22Rv1 (cell line): ENCODE results near the gene CFL2.

ENCODE experiments used
- H3K27ac ChIP-seq: fragments of 450-650 bp; 2 replicates; pipeline ENCODE4 v1.5.1; 2017
- ZFX ChIP-seq: fragments of 450-650 bp; IDR thresholded peaks from 2 replicates; pipeline ENCODE4 v1.6.1; 2017; ENCODE audit warnings: antibody characterized with exemption, borderline replicate concordance
- TF ChIP-seq, protein P1 (sequence below): fragments of 450-650 bp; IDR thresholded peaks from 2 replicates; pipeline ENCODE4 v1.5.1; 2017; ENCODE audit warnings: mild to moderate bottlenecking

CFL2 gene

DNA sequence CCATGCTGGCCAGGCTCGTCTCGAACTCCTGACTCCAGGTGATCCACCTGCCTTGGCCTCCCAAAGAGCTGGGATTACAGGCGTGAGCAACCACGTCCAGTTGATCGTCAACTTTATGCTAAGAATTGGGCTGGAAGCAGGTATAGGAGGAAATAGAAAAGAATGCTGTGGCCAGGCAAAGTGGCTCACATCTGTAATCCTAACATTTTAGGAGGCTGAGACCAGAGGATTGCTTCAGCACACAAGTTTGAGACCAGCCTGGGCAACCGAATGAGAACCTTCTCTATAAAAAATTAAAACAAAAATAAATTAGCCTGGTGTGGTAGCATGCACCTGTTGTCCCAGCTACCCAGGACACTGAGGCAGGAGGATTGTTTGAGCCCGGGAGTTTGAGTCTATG is 47.4 kb downstream of the CFL2 start:
- H3K27ac ChIP-seq = no peak overlapping the region
- no peak for TF ChIP-seq ZFX
- TF ChIP-seq, protein P1, sequence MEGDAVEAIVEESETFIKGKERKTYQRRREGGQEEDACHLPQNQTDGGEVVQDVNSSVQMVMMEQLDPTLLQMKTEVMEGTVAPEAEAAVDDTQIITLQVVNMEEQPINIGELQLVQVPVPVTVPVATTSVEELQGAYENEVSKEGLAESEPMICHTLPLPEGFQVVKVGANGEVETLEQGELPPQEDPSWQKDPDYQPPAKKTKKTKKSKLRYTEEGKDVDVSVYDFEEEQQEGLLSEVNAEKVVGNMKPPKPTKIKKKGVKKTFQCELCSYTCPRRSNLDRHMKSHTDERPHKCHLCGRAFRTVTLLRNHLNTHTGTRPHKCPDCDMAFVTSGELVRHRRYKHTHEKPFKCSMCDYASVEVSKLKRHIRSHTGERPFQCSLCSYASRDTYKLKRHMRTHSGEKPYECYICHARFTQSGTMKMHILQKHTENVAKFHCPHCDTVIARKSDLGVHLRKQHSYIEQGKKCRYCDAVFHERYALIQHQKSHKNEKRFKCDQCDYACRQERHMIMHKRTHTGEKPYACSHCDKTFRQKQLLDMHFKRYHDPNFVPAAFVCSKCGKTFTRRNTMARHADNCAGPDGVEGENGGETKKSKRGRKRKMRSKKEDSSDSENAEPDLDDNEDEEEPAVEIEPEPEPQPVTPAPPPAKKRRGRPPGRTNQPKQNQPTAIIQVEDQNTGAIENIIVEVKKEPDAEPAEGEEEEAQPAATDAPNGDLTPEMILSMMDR = no peak

DNA sequence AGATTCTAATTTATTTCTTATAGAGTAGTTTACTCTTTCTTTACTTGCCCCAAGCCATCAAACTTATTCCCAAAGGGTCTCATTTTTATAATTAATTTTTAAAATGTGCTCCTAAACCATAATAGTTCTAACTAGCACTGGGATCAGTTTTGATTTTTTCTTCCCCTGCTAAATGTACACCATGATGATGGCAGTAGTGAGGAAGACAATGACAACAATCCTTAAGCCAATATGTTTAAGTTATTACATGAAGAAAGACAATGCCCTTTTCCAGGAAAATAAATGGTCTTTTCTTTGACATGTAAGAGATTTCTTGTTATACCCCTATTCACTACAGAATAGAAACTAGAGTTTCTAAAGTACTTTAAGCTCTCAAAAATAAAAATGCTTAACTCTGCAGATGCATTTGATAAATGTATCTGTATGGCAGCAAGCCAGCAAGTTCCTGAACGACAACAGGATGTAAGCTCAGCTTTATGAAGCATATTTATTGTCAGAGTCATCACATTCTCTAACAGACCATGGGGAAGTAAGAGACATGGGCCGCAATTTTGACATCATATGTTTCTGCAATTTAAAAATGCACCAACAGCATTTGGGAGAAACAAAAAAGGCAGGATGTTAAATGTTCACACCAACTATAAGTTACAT is 48.5 kb downstream of the CFL2 start:
- TF ChIP-seq ZFX = no peak
- TF ChIP-seq, protein P1 = no peak
- H3K27ac ChIP-seq = no peak overlapping the region

DNA sequence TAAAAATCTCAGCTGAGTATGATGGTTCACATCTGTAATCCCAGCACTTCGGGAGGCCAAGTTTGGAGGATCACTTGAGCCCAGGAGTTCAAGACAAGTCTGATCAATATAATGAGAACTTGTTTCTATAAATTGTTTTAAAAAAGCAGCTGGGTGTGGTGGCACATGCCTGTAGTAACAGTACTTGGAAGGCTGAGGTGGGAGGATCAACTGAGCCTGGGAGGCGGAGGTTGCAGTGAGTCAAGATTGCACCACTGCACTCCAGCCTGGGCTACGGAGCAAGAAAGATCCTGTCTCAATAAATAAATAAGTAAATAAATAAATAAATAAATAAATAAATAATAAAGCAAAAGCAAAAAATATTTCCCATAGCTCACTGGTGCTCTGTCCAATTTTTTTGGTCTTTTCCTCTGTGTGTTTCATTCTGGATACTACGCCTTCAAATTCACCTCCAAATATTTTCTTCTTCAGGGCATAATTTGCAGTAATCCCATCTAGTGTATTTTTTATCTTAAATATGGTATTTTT is 51.8 kb downstream of the CFL2 start:
- no peak for TF ChIP-seq ZFX
- TF ChIP-seq, protein P1 = no peak

DNA sequence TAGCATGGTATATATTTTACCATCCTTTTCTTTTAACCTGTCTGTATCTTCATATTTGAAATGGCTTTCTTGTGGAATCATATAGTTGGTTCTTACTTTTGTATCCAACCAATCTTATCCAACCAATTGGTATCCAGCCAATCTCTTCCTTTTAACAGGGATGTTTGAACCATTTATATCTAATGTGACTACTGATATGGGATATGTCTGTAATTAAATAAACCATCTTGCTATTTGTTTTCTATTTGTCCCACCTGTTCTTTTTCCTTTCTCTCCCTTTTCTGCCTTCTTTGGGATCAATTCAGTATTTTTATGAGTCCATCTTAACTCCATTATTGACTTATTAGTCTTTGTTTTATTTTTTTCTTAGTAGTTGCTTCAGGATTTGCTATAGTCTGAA is 53.6 kb downstream of the CFL2 start:
- no peak overlapping the region for H3K27ac ChIP-seq
- TF ChIP-seq, protein P1 = no peak
- no peak for TF ChIP-seq ZFX

More for the DNA sequence above, 51.8 kb downstream of the CFL2 start:
- H3K27ac ChIP-seq = no peak overlapping the region
